Neuronal stem cell (in vitro differentiated cells): ENCODE results near the gene MYH8.

Experiments used
- DNase-seq: peaks from one replicate; pipeline ENCODE4 v3.0.0-alpha.2; 2013; ENCODE audit warnings: low spot score
- H2AFZ ChIP-seq: one replicate; pipeline ENCODE4 v1.6.1; 2013; ENCODE audit warnings: mild to moderate bottlenecking, low read length, inconsistent platforms
- H2AK5ac ChIP-seq: 2 replicates; pipeline ENCODE4 v1.6.1; 2013; ENCODE audit warnings: low read depth, mild to moderate bottlenecking, inconsistent platforms, low read length, moderate library complexity, mixed read lengths
- H2BK120ac ChIP-seq: 2 replicates; pipeline ENCODE4 v1.6.1; 2013; ENCODE audit warnings: low read depth, mild to moderate bottlenecking, inconsistent platforms, low read length, moderate library complexity, mixed read lengths
- H2BK12ac ChIP-seq: one replicate; pipeline ENCODE4 v1.6.1; 2013; ENCODE audit warnings: low read length, inconsistent platforms
- H2BK15ac ChIP-seq: 2 replicates; pipeline ENCODE4 v1.6.1; 2013; ENCODE audit warnings: mild to moderate bottlenecking, low read length, inconsistent platforms, mixed read lengths
- H2BK5ac ChIP-seq: one replicate; pipeline ENCODE4 v1.6.1; 2013; ENCODE audit warnings: inconsistent platforms, mild to moderate bottlenecking, low read length, moderate library complexity
- H3K14ac ChIP-seq: one replicate; pipeline ENCODE4 v1.6.1; 2013; ENCODE audit warnings: low read length, inconsistent platforms
- H3K18ac ChIP-seq: 2 replicates; pipeline ENCODE4 v1.6.1; 2013; ENCODE audit warnings: low read length, inconsistent platforms
- H3K23ac ChIP-seq: 2 replicates; pipeline ENCODE4 v1.6.1; 2013; ENCODE audit warnings: low read depth, mild to moderate bottlenecking, mixed read lengths, low read length, inconsistent platforms; ENCODE audit not compliant: poor library complexity
- H3K27ac ChIP-seq: replicated peaks from 3 replicates; pipeline ENCODE4 v1.5.1; 2013; ENCODE audit warnings: low read length, inconsistent platforms
- H3K27me3 ChIP-seq, 3 experiments: 2 replicates each; pipeline ENCODE4 v1.6.1; 2013; ENCODE audit warnings: low read length in 3 of 3, mild to moderate bottlenecking in 2 of 3, inconsistent platforms in 1 of 3, low read depth in 1 of 3, mixed read lengths in 1 of 3, moderate library complexity in 1 of 3; ENCODE audit not compliant: control insufficient read depth in 3 of 3, insufficient read depth in 3 of 3
- H3K36me3 ChIP-seq, 2 donors: replicated peaks in 1 of 2; 2 replicates each; pipeline ENCODE4 v1.6.1; 2013; ENCODE audit warnings: low read length in 2 of 2; ENCODE audit not compliant: control insufficient read depth in 2 of 2, insufficient read depth in 2 of 2
- H3K4ac ChIP-seq: 2 replicates; pipeline ENCODE4 v1.6.1; 2013; ENCODE audit warnings: inconsistent platforms, mild to moderate bottlenecking, low read length, moderate library complexity
- H3K4me1 ChIP-seq, 2 donors: 1 replicate in 1 of 2; 2 replicates in 1 of 2; pipeline ENCODE4 v1.6.1; 2013; ENCODE audit warnings: low read length in 2 of 2, low read depth in 1 of 2; ENCODE audit not compliant: control insufficient read depth in 2 of 2, insufficient read depth in 1 of 2
- H3K4me2 ChIP-seq: one replicate; pipeline ENCODE4 v1.6.1; 2013; ENCODE audit warnings: mild to moderate bottlenecking, low read length, inconsistent platforms; ENCODE audit not compliant: insufficient read depth, poor library complexity, severe bottlenecking
- H3K4me3 ChIP-seq, 2 donors: 2 replicates each; pipeline ENCODE4 v1.5.1; 2013; ENCODE audit warnings: low read length in 2 of 2, mild to moderate bottlenecking in 2 of 2, inconsistent platforms in 1 of 2, moderate library complexity in 1 of 2
- H3K79me1 ChIP-seq: one replicate; pipeline ENCODE4 v1.6.1; 2013; ENCODE audit warnings: low read depth, mild to moderate bottlenecking, inconsistent platforms, low read length, moderate library complexity
- H3K9ac ChIP-seq: one replicate; pipeline ENCODE4 v1.6.1; 2013; ENCODE audit warnings: mild to moderate bottlenecking, low read depth, low read length, inconsistent platforms; ENCODE audit not compliant: poor library complexity
- H3K9me3 ChIP-seq, 2 donors: replicated peaks in 1 of 2; 2 replicates each; pipeline versions ENCODE3 to v1.6.1; 2013; ENCODE audit warnings: low read length in 2 of 2, mild to moderate bottlenecking in 2 of 2, inconsistent platforms in 1 of 2, low read depth in 1 of 2, mixed read lengths in 1 of 2, moderate library complexity in 1 of 2; ENCODE audit not compliant: control insufficient read depth in 2 of 2, insufficient read depth in 1 of 2
- H4K8ac ChIP-seq: one replicate; pipeline ENCODE4 v1.6.1; 2013; ENCODE audit warnings: low read depth, mild to moderate bottlenecking, inconsistent platforms, low read length, moderate library complexity
- H4K91ac ChIP-seq: one replicate; pipeline ENCODE4 v1.6.1; 2013; ENCODE audit warnings: low read length, low read depth, mild to moderate bottlenecking, inconsistent platforms; ENCODE audit not compliant: poor library complexity
- WGBS, 2 donors: extraction: QIAGEN DNeasy Blood & Tissue Kit; methylation state at CpG; one replicate each; pipeline ENCODE4 v1.1.7; 2013; ENCODE audit warnings: missing lambda C conversion rate in 2 of 2, mixed read lengths in 1 of 2; ENCODE audit not compliant: insufficient read length in 2 of 2, insufficient replicate concordance in 1 of 2; ENCODE audit errors: extremely low coverage in 2 of 2; 5-methylcytosine and 5-hydroxymethylcytosine counted together

Gene MYH8

DNA sequence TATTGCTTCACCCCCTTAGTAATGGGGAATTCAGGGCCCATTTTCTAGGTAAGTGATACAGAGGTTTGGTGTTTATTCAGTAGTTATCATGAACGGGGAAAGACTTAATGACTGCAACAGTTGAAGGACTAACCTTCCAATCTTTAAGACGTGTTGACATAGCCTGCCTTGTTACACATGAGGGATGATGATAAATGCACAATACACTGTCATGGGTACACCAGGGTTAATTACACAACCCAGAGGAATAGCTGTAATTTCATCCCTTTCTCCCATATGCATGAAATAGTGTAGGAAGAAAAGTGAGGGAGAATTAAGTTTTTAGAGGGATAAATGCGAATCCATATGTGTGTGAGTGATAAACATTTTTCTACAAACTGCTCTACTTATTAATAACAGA, 37.0 kb upstream of the MYH8 start:
- H3K79me1 ChIP-seq, result no peaks in the 10 kb centered on the region
- no peak overlapping the region for H3K14ac ChIP-seq
- no peaks in the 10 kb centered on the region for H3K9me3 ChIP-seq
- WGBS, 2 donors, result no CpG with 5 or more reads among the region's 3 CpGs
- no peaks in the 10 kb centered on the region for H3K4me1 ChIP-seq
- H2AFZ ChIP-seq, result no peak overlapping the region
- no peaks in the 10 kb centered on the region for H3K36me3 ChIP-seq
- H2BK12ac ChIP-seq, result no peak overlapping the region
- no peak for DNase-seq
- H4K91ac ChIP-seq, result no peak overlapping the region
- H2BK15ac ChIP-seq, result no peak overlapping the region
- no peak overlapping the region for H4K8ac ChIP-seq
- no peak overlapping the region for H2AK5ac ChIP-seq
- no peak overlapping the region for H3K18ac ChIP-seq
- no peak overlapping the region for H3K23ac ChIP-seq
- H2BK120ac ChIP-seq, result no peak overlapping the region
- H3K27ac ChIP-seq, result no peak overlapping the region
- no peak overlapping the region for H3K9ac ChIP-seq
- no peak overlapping the region for H3K4ac ChIP-seq
- no peaks in the 10 kb centered on the region for H3K27me3 ChIP-seq
- H3K4me3 ChIP-seq, result no peak overlapping the region
- H3K4me2 ChIP-seq, result no peak overlapping the region
- H2BK5ac ChIP-seq, result no peak overlapping the region

DNA sequence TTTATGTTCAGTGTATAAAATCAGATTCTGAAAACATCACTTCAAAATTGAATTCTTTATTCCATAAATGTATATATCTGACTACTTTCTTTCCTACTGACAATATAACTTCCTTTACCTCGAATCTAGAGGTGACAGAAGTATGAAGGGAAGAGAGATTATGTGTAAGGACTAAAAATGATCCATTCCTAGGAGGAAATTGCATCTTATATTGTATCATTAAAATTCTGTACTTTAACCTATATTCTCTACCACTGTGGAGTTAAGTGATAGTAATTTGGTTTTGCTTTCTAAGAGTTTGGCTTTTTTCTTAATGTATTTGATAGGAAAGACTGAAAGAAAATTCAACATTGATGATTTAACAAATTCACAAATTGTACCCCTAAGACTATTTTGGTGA, 36.2 kb upstream of the MYH8 start:
- no peaks in the 10 kb centered on the region for H3K9me3 ChIP-seq
- H2BK15ac ChIP-seq, result no peak overlapping the region
- WGBS, 2 donors, result no CpG with 5 or more reads among the region's 1 CpG
- no peaks in the 10 kb centered on the region for H3K79me1 ChIP-seq
- H3K36me3 ChIP-seq, result no peaks in the 10 kb centered on the region
- H2BK120ac ChIP-seq, result no peak overlapping the region
- no peak overlapping the region for H3K23ac ChIP-seq
- no peak overlapping the region for H3K4ac ChIP-seq
- H3K18ac ChIP-seq, result no peak overlapping the region
- no peak for DNase-seq
- H2BK5ac ChIP-seq, result no peak overlapping the region
- H3K27me3 ChIP-seq, result no peaks in the 10 kb centered on the region
- no peak overlapping the region for H2AK5ac ChIP-seq
- no peak overlapping the region for H3K4me2 ChIP-seq
- H3K14ac ChIP-seq, result no peak overlapping the region
- H3K4me3 ChIP-seq, result no peak overlapping the region
- no peak overlapping the region for H2AFZ ChIP-seq
- H4K91ac ChIP-seq, result no peak overlapping the region
- no peaks in the 10 kb centered on the region for H3K4me1 ChIP-seq
- no peak overlapping the region for H3K9ac ChIP-seq
- H2BK12ac ChIP-seq, result no peak overlapping the region
- no peak overlapping the region for H3K27ac ChIP-seq
- H4K8ac ChIP-seq, result no peak overlapping the region

DNA sequence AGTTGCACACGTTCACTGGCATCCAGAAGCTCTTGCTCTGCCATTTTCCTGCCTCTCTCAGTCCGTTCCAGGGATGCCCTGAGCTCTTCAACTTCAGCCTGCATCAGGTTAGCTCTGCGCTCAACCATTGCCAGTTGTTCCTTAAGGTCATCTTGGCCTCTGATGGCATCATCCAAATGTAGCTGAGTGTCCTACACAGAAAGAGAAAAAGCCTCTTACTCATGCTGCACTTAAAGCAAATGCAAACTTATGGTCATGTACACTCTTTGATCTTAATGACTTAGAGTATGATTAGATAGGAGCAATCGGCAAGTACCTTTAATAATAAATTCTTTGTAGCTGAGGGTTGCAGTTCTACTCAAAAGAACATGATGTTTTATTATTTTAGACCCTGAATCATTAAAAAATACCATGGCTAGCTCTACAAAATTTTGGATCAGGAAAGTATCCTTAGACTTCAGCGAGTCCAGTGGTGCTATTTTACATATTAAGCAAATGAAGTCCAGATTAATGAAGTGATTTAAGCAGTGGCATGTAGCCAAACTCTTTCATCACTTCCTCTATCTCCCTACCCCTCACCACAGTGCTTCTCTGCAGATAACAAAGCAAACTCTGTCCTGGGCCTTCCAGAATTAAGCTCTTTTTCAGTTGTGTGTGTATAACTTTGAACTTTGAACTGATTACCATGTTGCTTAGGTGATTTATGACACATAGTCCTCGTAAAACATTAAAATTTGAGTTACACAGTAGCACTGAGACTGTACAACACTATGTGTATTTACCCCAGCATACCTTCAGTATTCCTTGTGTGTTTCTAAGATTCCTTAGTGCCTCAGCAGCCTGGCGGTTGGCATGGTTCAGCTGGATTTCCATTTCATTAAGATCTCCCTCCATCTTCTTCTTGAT, 25.5 kb upstream of the MYH8 start:
- H3K4me1 ChIP-seq, result no peaks in the 10 kb centered on the region
- H3K27ac ChIP-seq, result no peak overlapping the region
- H3K9me3 ChIP-seq, result no peaks in the 10 kb centered on the region
- H2AK5ac ChIP-seq, result no peak overlapping the region
- H2BK15ac ChIP-seq, result no peak overlapping the region
- H3K18ac ChIP-seq, result no peak overlapping the region
- H3K14ac ChIP-seq, result no peak overlapping the region
- no peak overlapping the region for H2AFZ ChIP-seq
- no peak for DNase-seq
- no peak overlapping the region for H3K4me3 ChIP-seq
- H3K4ac ChIP-seq, result no peak overlapping the region
- H2BK120ac ChIP-seq, result no peak overlapping the region
- H4K91ac ChIP-seq, result no peak overlapping the region
- H3K4me2 ChIP-seq, result no peak overlapping the region
- no peak overlapping the region for H4K8ac ChIP-seq
- WGBS, 2 donors, result no CpG with 5 or more reads among the region's 7 CpGs
- no peaks in the 10 kb centered on the region for H3K27me3 ChIP-seq
- H2BK12ac ChIP-seq, result no peak overlapping the region
- H2BK5ac ChIP-seq, result no peak overlapping the region
- no peak overlapping the region for H3K23ac ChIP-seq
- H3K36me3 ChIP-seq, result no peaks in the 10 kb centered on the region
- H3K79me1 ChIP-seq, result no peaks in the 10 kb centered on the region
- H3K9ac ChIP-seq, result no peak overlapping the region

DNA sequence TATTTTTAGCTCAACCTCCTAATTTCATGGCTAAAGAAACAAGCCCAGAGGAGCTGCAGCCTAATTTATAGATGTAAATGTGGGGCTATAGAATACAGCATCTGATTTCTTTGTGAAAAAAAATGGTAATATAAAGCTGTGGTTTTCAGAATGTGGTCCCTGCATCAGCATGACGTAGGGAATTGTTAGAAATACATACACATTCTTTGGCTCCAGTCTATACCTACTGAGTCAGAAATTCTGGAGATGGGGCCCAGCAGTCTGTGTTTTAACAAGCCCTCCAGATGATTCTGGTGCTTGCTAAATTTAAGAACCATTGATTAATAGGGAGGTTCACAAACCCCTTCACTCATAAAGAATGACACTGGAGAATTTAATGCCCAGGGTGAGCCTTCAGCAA, 18.1 kb upstream of the MYH8 start:
- no peak overlapping the region for H4K91ac ChIP-seq
- H2AK5ac ChIP-seq, result no peak overlapping the region
- H2BK120ac ChIP-seq, result no peak overlapping the region
- H4K8ac ChIP-seq, result no peak overlapping the region
- no peak for DNase-seq
- H2BK12ac ChIP-seq, result no peak overlapping the region
- no peak overlapping the region for H3K4ac ChIP-seq
- H3K27me3 ChIP-seq, result no peaks in the 10 kb centered on the region
- H2AFZ ChIP-seq, result no peak overlapping the region
- H3K36me3 ChIP-seq, result no peaks in the 10 kb centered on the region
- no peaks in the 10 kb centered on the region for H3K9me3 ChIP-seq
- H2BK5ac ChIP-seq, result no peak overlapping the region
- no CpG with 5 or more reads among the region's 1 CpG for WGBS, 2 donors
- no peak overlapping the region for H2BK15ac ChIP-seq
- H3K18ac ChIP-seq, result no peak overlapping the region
- H3K4me3 ChIP-seq, result no peak overlapping the region
- no peaks in the 10 kb centered on the region for H3K79me1 ChIP-seq
- H3K27ac ChIP-seq, result no peak overlapping the region
- H3K14ac ChIP-seq, result no peak overlapping the region
- no peaks in the 10 kb centered on the region for H3K4me1 ChIP-seq
- H3K9ac ChIP-seq, result no peak overlapping the region
- H3K4me2 ChIP-seq, result no peak overlapping the region
- no peak overlapping the region for H3K23ac ChIP-seq
